Measurements from ENCODE around the gene TGFA.

Gene TGFA

GRCh38 chr2:70549962-70550361 lies 3.7 kb downstream of the TGFA start:
- Histone ChIP-seq H3K4me1 (ENCODE audit: low read length) (peaks cover 17% of the 10 kb centered on the region), H3K27me3 (ENCODE audit: low read depth, low read length) (peaks cover 27% of the 10 kb centered on the region), H3K36me3 (replicated peaks; ENCODE audit: low read depth, low read length) (no peaks in the 10 kb centered on the region), H3K79me2 (ENCODE audit: low read length) (no peaks in the 10 kb centered on the region), H3K9ac (ENCODE audit: low read length) (no peak overlapping the region), H3K9me3 (ENCODE audit: insufficient read depth, low read length) (no peaks in the 10 kb centered on the region), H4K20me1 (ENCODE audit: insufficient read depth, low read length) (no peaks in the 10 kb centered on the region), H3K4me3 (ENCODE audit: low read length) (no peak overlapping the region), H3K4me2 (ENCODE audit: low read length) (no peak overlapping the region), H2AFZ (ENCODE audit: low read depth, low read length) (no peak overlapping the region), H3K27ac (ENCODE audit: low read length) (no peak overlapping the region)
- TF ChIP-seq CTCF (IDR thresholded peaks at IDR 0.05; ENCODE audit: low read depth, low read length): no peak
- no peak for TF ChIP-seq EZH2phosphoT487 (IDR thresholded peaks at IDR 0.05; ENCODE audit: low read depth)

GRCh38 chr2:70549064-70549710 lies 4.4 kb downstream of the TGFA start:
- H3K9ac ChIP-seq (ENCODE audit: low read length): no peak overlapping the region
- H3K4me1 ChIP-seq (ENCODE audit: low read length): peaks cover 9% of the 10 kb centered on the region; the same call in 1 of the 2 replicates
- peaks cover 27% of the 10 kb centered on the region for H3K27me3 ChIP-seq (ENCODE audit: low read depth, low read length)
- H3K9me3 ChIP-seq (ENCODE audit: insufficient read depth, low read length): no peaks in the 10 kb centered on the region
- H3K36me3 ChIP-seq (replicated peaks; ENCODE audit: low read depth, low read length): no peaks in the 10 kb centered on the region
- no peak overlapping the region for H2AFZ ChIP-seq (ENCODE audit: low read depth, low read length)
- no peak overlapping the region for H3K4me2 ChIP-seq (ENCODE audit: low read length)
- TF ChIP-seq EZH2phosphoT487 (IDR thresholded peaks at IDR 0.05; ENCODE audit: low read depth) (no peak), CTCF (IDR thresholded peaks at IDR 0.05; ENCODE audit: low read depth, low read length) (no peak)
- no peaks in the 10 kb centered on the region for H3K79me2 ChIP-seq (ENCODE audit: low read length)
- no peak overlapping the region for H3K27ac ChIP-seq (ENCODE audit: low read length)
- H4K20me1 ChIP-seq (ENCODE audit: insufficient read depth, low read length): no peaks in the 10 kb centered on the region
- no peak overlapping the region for H3K4me3 ChIP-seq (ENCODE audit: low read length)

- no peaks in the 10 kb centered on the region for H3K79me2 ChIP-seq (ENCODE audit: low read length)
- peaks cover 23% of the 10 kb centered on the region for H3K27me3 ChIP-seq (ENCODE audit: low read depth, low read length)
- H3K27ac ChIP-seq (ENCODE audit: low read length): no peak overlapping the region
- peaks cover 9% of the 10 kb centered on the region; the same call in 1 of the 2 replicates for H3K4me1 ChIP-seq (ENCODE audit: low read length)
- no peak overlapping the region for H3K4me3 ChIP-seq (ENCODE audit: low read length)
- TF ChIP-seq EZH2phosphoT487 (IDR thresholded peaks at IDR 0.05; ENCODE audit: low read depth): no peak
- no peak for TF ChIP-seq CTCF (IDR thresholded peaks at IDR 0.05; ENCODE audit: low read depth, low read length)
- H3K9ac ChIP-seq (ENCODE audit: low read length): no peak overlapping the region
- no peaks in the 10 kb centered on the region for H4K20me1 ChIP-seq (ENCODE audit: insufficient read depth, low read length)
- no peaks in the 10 kb centered on the region for H3K9me3 ChIP-seq (ENCODE audit: insufficient read depth, low read length)
- H2AFZ ChIP-seq (ENCODE audit: low read depth, low read length): no peak overlapping the region
- no peak overlapping the region for H3K4me2 ChIP-seq (ENCODE audit: low read length)
- no peaks in the 10 kb centered on the region for H3K36me3 ChIP-seq (replicated peaks; ENCODE audit: low read depth, low read length)
Observed at GRCh38 chr2:70548233-70548632, 5.4 kb downstream of the TGFA start.

- TF ChIP-seq CTCF (IDR thresholded peaks at IDR 0.05; ENCODE audit: low read depth, low read length) (no peak), EZH2phosphoT487 (IDR thresholded peaks at IDR 0.05; ENCODE audit: low read depth) (no peak)
- Histone ChIP-seq H3K4me1 (ENCODE audit: low read length) (peaks cover 5% of the 10 kb centered on the region; the same call in 1 of the 2 replicates), H3K27me3 (ENCODE audit: low read depth, low read length) (peaks cover 10% of the 10 kb centered on the region; the same call in 1 of the 2 replicates), H2AFZ (ENCODE audit: low read depth, low read length) (no peak overlapping the region), H3K4me3 (ENCODE audit: low read length) (no peak overlapping the region), H4K20me1 (ENCODE audit: insufficient read depth, low read length) (no peaks in the 10 kb centered on the region), H3K9ac (ENCODE audit: low read length) (no peak overlapping the region), H3K79me2 (ENCODE audit: low read length) (no peaks in the 10 kb centered on the region), H3K27ac (ENCODE audit: low read length) (no peak overlapping the region), H3K9me3 (ENCODE audit: insufficient read depth, low read length) (no peaks in the 10 kb centered on the region), H3K36me3 (replicated peaks; ENCODE audit: low read depth, low read length) (no peaks in the 10 kb centered on the region), H3K4me2 (ENCODE audit: low read length) (no peak overlapping the region)
Observed at GRCh38 chr2:70546885-70547284, 6.7 kb downstream of the TGFA start.

Measured in OCI-LY3 (cell line).